Activated T-cell treated with anti-CD3 and anti-CD28 coated beads, Interleukin-2, amount 50 U/mL, for 48 hours (primary cell): ENCODE measurements around the gene LSM6.

ENCODE experiments used
- DNase-seq, 2 experiments: peaks; one replicate each; pipeline ENCODE4 v3.0.0-alpha.2; 2020

LSM6 gene

DNA sequence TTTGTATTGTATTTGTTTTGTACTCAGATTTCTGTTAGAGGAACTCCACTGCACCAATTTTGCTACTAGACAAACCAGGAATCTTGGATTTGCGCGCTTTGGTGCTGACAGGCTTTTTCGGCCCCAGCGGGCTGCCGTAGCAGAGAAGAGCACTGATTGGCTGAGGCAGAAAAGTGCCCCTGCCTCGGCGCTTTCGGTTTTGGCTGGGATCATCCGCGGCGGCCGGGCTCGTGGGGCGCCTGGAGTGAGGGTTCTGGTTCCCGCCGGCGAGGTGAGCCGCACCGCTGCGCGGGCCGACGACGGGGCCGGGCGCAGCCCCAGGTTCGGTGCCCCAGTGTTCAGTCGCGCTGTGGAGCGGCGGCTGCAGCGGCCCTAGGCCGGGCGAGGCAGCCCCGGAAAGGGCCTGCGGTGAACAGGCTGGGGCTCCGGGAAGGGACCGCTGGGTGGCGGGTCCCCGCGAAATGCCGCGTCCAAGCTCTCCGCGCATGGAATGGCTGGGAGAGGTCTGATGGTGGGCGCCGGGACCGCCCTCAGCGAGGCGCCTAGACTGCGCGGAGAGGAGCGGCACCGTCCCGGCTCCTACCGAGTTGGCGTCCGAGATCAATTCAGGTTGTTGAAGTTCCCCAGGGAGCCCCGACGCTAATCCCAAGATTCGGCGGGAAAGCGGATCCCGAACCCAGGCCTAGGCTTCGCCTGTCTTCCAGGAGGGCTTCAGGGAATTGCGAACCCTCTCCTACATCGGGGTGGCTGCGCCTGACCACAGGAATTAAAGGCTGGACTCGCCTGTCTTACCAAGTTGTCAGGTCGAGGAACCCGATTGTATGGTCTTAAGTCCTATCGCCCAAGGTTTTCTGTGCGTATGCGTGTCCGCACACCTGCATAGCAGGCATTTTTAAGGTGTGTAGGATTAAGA is at the start of gene LSM6:
LSM6 (plus strand) TSS at position 178 of the 913 bp plus-strand sequence. CDS start 7,204 bp downstream, outside the sequence.
- DNase-seq: peak; percentile 86 to 89

DNA sequence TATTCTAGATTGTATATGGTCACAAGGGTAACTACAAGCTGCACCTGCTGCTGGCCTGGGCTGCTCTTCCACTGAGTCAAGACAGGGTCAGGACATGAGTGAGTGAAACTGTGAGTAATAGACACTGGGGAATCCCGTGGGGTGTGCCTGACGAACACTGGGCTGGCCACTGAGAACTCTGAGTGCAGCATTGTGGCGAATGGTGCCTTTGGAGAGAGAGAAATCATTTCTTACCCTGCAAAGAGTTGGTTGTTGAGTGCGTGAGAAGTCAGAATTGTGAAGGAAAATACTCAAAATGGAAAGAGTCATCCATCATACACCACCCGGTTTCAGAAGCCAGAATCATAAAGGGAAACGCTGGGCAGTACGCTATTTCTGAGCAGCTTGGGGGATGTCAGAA is 43.1 kb upstream of the LSM6 start:
- peak; percentile 75 to 79 for DNase-seq

DNA sequence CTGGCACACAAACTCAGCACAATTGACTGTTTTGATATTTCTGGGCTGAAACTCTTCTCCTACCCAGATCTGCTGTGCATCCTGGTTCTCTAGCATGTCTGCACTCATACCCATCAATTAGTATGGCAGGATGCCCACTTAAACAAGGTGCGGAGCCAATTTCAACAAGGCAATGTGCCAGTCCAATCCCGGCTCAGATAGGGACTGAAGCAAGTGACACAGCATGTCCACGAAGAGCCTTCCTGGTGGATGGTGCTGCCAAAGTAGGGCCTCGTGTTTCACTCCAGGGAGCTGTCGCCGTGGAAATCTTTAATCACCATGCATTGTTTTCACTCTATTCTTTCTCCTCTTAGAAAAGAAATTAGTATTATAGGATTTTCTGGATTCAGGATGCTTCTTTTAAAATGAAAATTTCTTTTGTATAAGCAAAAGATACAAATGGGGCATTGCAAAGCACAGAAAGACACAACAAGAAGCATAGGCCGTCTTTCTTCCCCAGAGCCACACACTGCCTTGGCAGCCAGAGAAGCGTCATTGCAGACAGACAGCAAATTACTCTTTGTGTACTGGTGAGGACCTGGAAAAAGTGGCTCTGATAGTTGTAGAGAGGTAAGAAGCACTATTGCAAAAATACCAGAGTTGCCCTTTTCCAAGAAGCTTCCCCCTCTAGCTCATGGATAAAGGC is 40.6 kb upstream of the LSM6 start:
- DNase-seq: no peak

DNA sequence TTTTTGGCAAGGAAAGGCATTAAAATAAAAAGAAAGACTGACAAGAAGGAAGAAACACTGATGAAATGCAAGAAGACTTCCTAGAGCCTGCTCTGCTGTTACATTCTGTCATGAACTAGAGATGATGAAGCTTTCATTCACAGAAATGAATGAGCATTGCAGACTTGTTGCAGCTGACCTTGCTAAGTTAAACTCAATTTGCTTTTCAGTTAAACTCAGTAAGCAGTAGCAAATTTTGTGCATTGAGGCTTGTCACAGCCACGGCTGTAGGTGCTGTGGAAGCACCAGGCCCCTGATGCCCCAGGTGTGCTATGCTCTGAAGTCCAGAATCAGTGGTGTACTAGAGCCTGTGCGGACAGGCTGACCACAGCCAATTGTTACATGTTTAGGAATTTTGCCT is 39.6 kb upstream of the LSM6 start:
- DNase-seq: no peak

DNA sequence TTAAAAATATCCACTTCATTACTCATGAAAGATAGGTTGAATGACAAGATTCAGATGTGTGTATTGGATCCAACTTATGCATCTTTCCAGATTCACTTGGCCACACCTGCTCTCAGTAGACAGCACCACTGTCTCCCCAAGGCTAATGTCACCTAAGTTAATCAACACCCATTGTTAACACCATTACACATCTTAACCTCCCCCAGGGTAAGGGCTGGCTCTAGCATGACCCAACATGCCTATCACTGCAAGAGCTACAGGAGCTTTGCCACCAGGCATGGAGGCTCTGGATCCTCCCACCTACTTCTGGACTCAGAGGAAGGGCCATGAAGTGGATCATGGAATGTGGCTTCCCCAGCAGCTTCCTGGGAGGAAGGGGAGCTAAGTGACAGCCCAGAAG is 32.8 kb upstream of the LSM6 start:
- no peak for DNase-seq

DNA sequence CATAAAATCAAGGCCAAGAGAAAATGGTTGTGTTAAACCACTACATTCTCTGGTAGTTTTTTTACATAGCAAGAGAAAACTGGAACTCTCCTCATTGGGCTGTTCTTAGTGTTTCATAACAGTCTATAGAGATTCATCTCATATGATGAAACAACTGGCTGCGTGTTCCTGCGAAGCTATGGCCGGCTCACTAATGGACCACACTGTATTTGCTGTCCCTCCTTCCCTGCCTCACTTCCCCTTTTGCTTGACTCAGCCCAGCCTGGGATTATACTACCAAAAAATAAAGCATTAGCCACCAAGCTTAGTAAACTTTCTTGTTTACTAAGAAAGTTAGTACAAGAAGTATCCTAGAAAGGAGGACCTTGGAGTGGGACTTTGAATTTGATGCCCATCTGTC is 31.6 kb upstream of the LSM6 start:
- DNase-seq: no peak

DNA sequence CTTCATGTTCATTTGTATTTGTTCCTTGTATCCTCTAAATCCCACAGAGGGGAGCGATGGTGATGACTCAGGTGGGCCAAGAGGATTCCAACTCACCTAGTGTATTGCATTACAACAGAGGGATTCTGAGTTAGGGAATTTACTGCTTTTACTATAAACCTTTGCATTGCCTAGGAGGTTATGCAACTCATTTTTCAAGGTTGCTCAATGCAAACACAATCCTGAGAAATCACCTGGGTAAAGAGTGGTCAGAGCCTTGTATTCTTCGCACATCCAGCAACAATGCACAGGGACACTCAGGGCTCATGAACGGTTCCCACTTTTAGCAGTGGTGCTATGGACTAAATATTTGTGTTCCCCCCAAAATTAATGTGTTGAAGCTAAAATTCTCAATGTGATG is 28.6 kb upstream of the LSM6 start:
- no peak for DNase-seq

DNA sequence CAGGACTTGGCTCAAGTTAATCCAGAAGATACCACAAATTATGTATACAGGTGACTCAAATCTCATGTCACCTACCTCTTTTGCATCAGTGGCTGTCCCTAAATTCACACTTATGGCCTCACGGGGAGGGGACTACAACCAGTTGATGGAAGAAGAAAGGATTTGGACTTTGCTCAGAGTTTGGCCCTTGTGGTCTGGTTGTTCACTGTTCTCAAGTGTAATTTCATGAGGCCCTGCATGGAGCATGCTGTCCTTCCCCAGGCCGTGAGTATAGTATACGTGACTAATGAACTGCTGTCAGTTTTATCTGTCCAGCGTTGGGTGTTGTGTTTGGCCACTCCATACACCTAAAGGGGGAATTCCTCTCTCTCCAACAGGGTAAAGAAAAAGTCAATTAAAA is 27.5 kb upstream of the LSM6 start:
- no peak for DNase-seq

DNA sequence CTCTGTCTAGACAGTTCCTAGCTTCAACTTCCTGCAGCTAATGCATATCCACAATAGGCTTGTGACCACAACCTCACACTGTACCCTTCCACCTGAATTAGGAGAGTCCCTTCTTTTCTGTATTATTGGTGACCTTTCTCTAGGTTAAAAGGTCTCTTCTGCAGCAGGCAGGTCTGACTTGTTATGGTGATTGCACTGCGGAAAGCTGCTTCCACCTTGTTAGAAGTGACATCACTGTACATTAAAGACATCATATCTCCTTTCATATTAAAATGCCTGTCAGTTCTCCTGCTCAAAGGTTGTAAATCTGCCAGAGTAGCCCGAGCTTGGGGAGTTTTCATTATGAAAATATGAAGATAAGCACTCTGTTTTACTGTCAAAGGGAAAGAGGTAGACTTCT is 21.5 kb upstream of the LSM6 start:
- DNase-seq: no peak

DNA sequence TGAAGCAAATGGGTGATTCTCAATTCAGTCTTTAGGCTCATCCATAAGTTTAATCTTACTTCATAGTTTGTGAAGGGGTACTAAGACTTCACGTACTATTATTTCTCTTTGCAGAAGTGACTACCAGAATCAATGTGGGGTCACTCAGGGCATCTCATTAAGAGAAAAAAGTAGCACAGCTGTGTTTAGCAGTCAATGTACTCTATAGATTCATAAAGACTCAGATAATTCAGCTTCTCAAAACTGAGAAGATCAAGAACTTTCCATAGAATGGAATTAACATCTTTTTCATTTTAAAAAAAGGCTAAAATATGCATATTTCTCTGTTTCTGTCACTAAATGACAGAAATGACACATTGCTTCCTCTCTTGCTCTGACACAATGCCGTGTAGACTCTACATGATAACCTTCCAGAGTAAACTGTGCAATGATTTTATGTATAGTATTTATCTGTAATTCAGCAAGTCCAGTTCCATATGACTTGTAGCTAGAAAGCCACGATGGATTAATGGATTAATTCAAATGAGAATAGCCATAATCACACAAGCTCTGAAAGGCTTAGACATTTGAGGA is 20.3 kb upstream of the LSM6 start:
- no peak for DNase-seq

DNA sequence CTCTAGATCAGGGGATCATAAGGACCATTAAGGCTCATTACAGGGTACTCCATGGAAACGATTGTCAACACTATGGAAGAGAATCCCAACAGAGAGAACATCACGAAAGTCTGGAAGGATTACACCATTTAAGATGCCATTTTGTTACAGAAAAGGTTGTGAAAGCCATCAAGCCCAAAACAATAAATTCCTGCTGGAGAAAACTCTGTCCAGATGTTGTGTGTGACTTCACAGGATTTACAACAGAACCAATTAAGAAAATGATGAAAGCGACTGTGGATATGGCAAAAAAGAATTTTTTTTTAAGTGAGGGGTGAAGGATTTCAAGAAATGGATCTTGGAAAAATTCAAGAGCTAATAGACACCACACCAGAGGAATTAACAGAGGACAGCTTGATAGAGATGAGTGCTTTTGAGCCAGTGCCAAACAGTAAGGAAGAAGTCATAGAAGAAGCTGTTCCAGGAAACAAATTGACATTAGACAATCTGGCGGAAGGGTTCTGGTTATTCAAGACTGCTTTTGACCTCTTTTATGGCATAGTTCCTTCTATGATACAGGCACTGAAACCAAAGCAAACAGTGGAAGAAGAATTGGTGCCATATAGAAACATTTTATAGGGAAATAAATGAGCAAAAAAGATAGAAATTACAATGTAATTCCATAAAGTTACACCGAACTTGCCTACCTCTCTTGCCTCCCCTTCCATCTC is 17.3 kb upstream of the LSM6 start:
- DNase-seq: no peak

DNA sequence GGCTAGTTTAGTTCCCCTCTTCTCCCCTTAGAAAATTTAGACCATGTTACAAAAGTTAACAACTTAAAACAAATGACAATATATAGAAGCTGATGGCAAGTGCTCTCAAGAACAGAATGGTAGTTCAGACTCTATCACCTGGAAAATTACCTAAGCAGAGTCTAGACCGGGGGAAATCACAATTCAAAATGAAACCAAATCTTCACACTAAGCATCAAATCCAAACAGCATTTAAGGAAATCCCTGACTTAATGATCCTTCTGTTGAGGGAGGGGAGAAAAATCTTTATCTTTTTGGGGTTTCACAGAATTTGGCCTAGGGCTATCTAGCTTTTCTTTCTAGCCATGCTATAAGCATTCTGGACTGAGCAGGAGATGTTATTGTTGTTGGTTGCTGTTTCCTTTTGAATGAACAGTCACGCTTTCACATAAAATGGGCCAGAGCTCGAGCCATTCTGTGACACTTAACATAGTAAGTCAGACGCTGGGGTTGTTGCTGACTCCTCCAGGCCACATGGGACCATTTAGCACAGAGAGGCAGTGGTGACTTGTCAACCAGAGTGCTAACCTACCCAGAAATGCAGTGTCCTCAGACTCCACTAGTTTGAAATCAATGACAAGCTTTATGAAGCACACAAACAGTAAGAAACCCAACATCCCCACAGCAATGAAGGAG is 16.0 kb upstream of the LSM6 start:
- DNase-seq: no peak

DNA sequence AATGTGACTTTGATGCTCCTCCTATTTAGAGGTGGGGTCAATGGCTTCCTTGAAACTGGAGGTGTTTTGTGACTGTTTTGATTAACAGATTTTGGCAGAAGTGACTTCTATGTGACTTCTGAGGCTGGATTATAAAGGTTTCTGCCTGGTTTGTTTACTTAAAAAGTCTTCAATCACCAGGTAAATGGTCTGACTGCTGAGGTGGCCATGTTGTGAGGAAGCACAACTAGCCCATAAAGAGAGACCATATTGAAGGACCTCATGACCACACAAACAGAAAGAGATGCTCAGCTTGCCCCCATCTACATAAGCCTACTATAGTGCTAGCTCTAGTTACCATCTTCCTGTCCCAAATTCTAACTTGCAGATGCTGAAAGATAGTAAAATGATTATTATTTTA is 14.3 kb upstream of the LSM6 start:
- DNase-seq: no peak

DNA sequence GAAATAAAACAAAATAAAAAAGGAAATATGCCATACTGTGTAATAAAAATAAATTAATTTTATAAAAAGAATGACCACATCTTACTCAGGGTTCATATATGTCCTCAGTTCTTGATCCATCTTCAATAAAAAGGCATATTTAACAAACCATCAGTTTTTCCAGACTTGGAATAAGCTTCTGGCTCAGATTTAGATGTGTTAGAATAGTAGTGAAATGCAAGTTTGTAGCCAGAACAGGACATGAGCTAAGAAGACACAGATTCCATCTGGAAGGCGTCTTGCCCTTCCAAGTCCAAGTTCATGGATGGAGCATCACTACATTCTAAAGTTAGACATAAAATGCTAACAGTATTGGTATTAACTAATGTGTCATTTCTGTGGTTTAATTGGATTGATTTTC is 10.3 kb upstream of the LSM6 start:
- no peak for DNase-seq

DNA sequence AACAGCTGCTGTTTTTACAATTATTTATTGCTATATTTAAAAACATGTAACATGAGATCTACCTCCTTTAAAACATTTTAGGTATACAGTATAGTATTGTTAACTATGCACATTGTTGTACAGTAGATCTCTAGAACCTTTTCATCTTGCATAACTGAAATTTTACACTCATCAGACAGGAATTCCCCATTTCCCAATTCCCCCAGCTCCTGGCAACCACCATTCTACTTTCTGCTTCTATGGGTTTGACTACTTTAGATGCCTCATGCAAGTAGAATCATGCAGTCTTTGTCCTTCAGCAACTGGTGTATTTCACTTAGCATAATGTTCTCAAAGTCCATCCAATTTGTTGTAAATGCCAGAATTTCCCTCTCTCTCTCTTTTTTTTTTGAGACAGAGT is 9.7 kb upstream of the LSM6 start:
- DNase-seq: no peak

DNA sequence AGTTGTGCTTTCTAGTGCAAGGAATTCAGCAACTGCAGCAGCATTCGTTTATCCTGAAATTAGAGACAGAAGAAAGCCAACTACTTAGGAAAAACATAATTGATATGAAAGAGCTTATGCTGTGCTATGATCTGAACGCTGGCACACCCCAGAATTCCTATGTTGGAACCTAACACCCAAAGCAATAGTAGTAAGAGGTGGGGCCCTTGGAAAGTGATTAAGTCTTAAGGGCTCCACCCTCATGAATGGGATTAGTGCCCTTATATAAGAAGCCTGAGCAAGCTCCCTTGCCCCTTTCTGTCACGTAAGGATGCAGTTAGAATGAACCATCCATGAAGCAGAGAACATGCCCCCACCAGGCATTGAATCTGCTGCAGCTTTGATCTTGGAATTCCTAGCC is 5.4 kb upstream of the LSM6 start:
- no peak for DNase-seq

DNA sequence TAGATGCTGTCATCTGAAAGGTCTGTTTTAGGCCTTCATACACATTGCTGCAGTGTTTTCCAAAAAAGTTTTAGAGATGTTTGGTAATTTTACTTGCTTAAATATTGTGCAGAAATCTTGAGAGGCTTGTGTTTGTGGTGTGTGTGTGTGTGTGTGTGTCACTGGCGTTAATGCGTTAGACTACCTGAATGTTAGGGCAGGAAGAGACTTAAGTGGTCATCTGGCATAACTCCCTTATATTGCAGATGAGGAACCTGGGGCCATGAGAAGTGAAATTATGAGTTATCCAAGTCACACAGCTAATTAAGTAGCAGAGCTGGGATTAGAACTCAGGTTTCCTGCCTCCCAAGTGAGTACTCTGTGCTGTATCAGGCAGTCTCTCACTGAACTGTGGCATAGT is 1.4 kb downstream of the LSM6 start:
- no peak for DNase-seq

DNA sequence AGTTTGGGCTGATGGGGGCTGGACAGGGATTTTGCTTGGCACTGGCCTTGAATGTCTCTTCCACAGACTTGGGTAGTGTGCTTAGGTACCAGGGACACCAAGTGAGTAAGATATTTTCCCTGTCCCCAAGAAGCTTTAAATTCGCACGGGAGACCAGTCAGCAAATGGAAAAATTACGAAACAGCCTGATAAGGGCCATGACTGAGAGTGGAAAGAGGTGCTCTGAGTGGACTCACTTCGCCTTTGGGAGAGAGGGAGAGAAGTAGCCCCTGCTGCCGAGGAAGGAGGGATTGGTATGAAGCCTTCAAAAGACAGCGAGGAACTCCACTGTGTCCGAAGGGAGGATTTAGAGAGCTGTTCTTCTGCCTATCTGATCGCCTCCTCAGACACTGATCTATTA is 2.6 kb downstream of the LSM6 start:
- no peak for DNase-seq

DNA sequence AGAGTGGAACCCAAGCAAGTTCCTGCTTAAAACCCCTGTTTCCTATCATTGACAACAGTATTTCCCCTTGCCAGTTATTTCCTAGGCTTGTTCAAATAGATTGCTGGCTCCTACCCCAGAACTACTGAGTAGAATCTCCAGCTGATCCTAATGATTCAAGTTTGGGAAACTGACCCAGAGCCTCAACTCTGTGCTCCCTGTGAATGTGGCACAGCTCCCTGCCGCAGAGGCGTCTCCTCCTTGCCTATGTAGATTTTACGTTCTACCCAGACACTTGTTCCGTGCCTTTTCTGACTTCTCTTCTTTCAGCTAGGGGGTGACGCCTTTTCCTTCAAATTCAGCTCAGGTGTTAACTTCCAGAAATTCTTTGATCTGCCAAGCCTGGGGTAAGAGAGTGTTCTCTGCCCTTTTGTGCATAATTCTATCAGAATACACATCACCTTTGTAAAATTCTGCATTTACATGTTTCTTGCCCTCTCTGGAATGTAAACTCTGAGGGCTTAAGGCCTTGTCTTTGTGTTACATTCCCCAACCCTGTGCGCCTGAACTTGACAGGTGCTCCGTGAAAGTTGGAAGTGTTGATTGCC is 4.4 kb downstream of the LSM6 start:
- no peak for DNase-seq

DNA sequence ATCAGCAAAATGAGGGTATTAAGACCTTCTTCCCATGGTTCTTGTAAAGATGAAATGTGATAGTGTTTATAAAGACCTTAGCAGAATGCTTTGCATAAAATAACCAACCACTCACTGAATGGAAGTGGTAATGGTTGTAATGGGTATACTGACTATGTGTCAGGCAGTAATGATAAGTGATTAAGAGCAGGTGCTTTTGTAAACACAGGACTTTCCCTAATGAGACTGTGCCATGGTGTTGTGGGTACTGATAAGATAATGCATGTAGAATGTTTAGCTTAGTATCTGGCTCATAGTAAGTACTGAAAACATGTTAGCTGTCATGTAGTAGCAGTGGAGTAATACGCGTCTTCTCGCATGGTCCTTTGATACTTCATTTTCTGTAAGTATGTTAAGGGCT is 6.9 kb downstream of the LSM6 start:
- DNase-seq: no peak

DNA sequence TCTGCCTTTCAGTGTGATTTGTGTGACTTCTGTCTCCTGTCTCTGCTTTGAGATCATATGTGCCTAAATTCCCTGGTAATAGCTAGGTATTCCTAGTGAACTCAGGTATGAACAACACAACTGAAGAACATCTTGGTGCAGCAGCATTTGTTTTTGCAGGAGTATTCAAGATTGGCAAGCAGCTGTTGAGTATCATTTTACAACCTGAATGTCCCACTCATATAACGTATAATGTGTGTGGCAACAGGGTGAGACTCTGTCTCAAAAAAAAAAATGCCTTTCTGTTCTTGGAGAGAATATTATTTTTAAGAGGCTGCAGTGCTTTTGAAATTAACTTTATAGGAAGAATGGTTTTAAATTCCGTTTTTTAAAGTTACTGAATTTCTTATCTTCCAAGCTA is 7.7 kb downstream of the LSM6 start:
- DNase-seq: no peak

DNA sequence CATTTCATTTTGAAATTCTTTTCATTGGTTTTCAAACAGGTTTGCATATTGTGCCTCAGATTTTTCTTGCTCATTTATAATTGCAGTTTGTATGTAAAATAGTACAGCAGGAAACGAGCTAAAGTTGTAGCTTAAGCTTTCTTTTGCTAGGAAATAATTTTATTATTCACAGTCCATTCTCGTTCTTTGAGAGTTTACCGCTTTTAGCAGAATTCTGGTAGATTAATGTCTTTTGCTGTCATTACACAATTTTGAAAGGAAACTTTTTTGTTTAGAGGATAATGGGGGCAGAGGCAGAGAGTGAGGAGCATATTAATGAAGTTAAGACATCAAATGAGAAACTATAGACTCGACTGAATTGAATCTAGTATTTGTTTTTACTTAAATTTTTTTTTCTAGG is 10.5 kb downstream of the LSM6 start:
- no peak for DNase-seq

DNA sequence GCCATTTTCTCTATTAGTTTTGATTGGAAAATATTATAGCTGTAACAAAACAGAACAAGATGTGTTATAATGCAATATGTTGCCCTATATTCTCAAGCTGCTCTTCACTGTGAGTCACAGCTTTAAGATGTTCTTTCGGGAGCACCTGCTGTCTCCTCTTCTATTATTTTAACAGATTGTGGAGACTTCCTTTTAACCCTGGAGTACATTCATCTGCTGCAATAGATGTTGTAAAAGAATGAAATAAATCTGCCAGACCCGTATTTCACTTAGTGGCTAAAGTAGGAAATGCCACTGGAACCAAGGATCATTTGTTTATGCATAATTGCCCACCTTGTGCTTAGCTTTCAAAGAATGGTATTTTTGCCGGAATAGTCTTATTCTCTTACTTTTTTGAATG is 11.1 kb downstream of the LSM6 start:
- no peak for DNase-seq
